ENCODE measurements around the gene PEAK3. TPM values are rescaled to one million over a fixed set of nuclear protein-coding genes. Genes with fewer than 3 reads are reported as not detected.
A peak's percentile ranks its signal among the peaks of the same experiment; 100 is the strongest.

The PEAK3 gene
- total and polyA plus RNA-seq, 2 donors (not counting 1 experiment from before 2014, with no cell fraction given), result not detected

- Histone ChIP-seq H3K4me3 (replicated peaks in 1 of 4; ENCODE audit: control extremely low read depth in 1 of 4, insufficient read depth in 1 of 4, low read depth in 3 of 4, low read length in 4 of 4) (no peak overlapping the region), H3K9me3 (ENCODE audit: control insufficient read depth, insufficient read depth, low read depth, low read length) (no peaks in the 10 kb centered on the region), H3K27me3 (ENCODE audit: control insufficient read depth, insufficient read depth, low read length) (no peaks in the 10 kb centered on the region), H3K9ac (ENCODE audit: insufficient read depth, low read length) (no peak overlapping the region), H3K4me1 (ENCODE audit: control insufficient read depth, extremely low read depth, insufficient read depth, low read length) (peaks cover 9% of the 10 kb centered on the region), H3K36me3 (ENCODE audit: control insufficient read depth, insufficient read depth, low read length) (peaks cover 20% of the 10 kb centered on the region), H3K27ac (ENCODE audit: insufficient read depth, low read length) (no peak overlapping the region), H3K79me2 (ENCODE audit: control insufficient read depth, insufficient read depth, low read length) (peaks cover 37% of the 10 kb centered on the region), H2AFZ (ENCODE audit: low read length) (no peak overlapping the region), H3K4me2 (ENCODE audit: extremely low read depth, insufficient read depth, low read length) (no peak overlapping the region), H4K20me1 (ENCODE audit: control insufficient read depth, extremely low read depth, insufficient read depth, low read length) (peaks cover 4% of the 10 kb centered on the region)
- TF ChIP-seq EZH2 (IDR thresholded peaks at IDR 0.05; ENCODE audit: low read length, missing control alignments) (no peak), CTCF (conservative IDR thresholded peaks at IDR 0.05 in 1 of 2, IDR thresholded peaks at IDR 0.05 in 1 of 2; ENCODE audit: low read depth in 1 of 2, low read length in 2 of 2) (no peak)
- no peak for DNase-seq (ENCODE audit: low read depth in 2 of 2)
These were observed 5.5 kb downstream of the PEAK3 start for GRCh38 chr19:2276429-2276986.

GRCh38 chr19:2275588-2276428 is 6.2 kb downstream of the PEAK3 start:
- no peak for DNase-seq (ENCODE audit: low read depth in 2 of 2)
- TF ChIP-seq CTCF (conservative IDR thresholded peaks at IDR 0.05 in 1 of 2, IDR thresholded peaks at IDR 0.05 in 1 of 2; ENCODE audit: low read depth in 1 of 2, low read length in 2 of 2) (no peak), EZH2 (IDR thresholded peaks at IDR 0.05; ENCODE audit: low read length, missing control alignments) (no peak)
- H3K4me1 ChIP-seq (ENCODE audit: control insufficient read depth, extremely low read depth, insufficient read depth, low read length), result peaks cover 9% of the 10 kb centered on the region
- peaks cover 20% of the 10 kb centered on the region for H3K36me3 ChIP-seq (ENCODE audit: control insufficient read depth, insufficient read depth, low read length)
- H4K20me1 ChIP-seq (ENCODE audit: control insufficient read depth, extremely low read depth, insufficient read depth, low read length), result peaks cover 4% of the 10 kb centered on the region
- H3K79me2 ChIP-seq (ENCODE audit: control insufficient read depth, insufficient read depth, low read length), result peaks cover 44% of the 10 kb centered on the region
- no peaks in the 10 kb centered on the region for H3K9me3 ChIP-seq (ENCODE audit: control insufficient read depth, insufficient read depth, low read depth, low read length)
- H3K4me3 ChIP-seq (replicated peaks in 1 of 4; ENCODE audit: control extremely low read depth in 1 of 4, insufficient read depth in 1 of 4, low read depth in 3 of 4, low read length in 4 of 4), result no peak overlapping the region
- no peak overlapping the region for H3K9ac ChIP-seq (ENCODE audit: insufficient read depth, low read length)
- no peaks in the 10 kb centered on the region for H3K27me3 ChIP-seq (ENCODE audit: control insufficient read depth, insufficient read depth, low read length)
- H2AFZ ChIP-seq (ENCODE audit: low read length), result no peak overlapping the region
- H3K27ac ChIP-seq (ENCODE audit: insufficient read depth, low read length), result no peak overlapping the region
- no peak overlapping the region for H3K4me2 ChIP-seq (ENCODE audit: extremely low read depth, insufficient read depth, low read length)

- peaks cover 50% of the 10 kb centered on the region for H3K79me2 ChIP-seq (ENCODE audit: control insufficient read depth, insufficient read depth, low read length)
- no peaks in the 10 kb centered on the region for H3K27me3 ChIP-seq (ENCODE audit: control insufficient read depth, insufficient read depth, low read length)
- H3K4me3 ChIP-seq (replicated peaks in 1 of 4; ENCODE audit: control extremely low read depth in 1 of 4, insufficient read depth in 1 of 4, low read depth in 3 of 4, low read length in 4 of 4), result no peak overlapping the region
- H3K36me3 ChIP-seq (ENCODE audit: control insufficient read depth, insufficient read depth, low read length), result peaks cover 20% of the 10 kb centered on the region
- no peak overlapping the region for H3K27ac ChIP-seq (ENCODE audit: insufficient read depth, low read length)
- no peak overlapping the region for H3K4me2 ChIP-seq (ENCODE audit: extremely low read depth, insufficient read depth, low read length)
- TF ChIP-seq EZH2 (IDR thresholded peaks at IDR 0.05; ENCODE audit: low read length, missing control alignments) (no peak), CTCF (conservative IDR thresholded peaks at IDR 0.05 in 1 of 2, IDR thresholded peaks at IDR 0.05 in 1 of 2; ENCODE audit: low read depth in 1 of 2, low read length in 2 of 2) (peak; percentile 48 to 64)
- peaks cover 9% of the 10 kb centered on the region for H3K4me1 ChIP-seq (ENCODE audit: control insufficient read depth, extremely low read depth, insufficient read depth, low read length)
- no peak overlapping the region for H3K9ac ChIP-seq (ENCODE audit: insufficient read depth, low read length)
- no peak overlapping the region for H2AFZ ChIP-seq (ENCODE audit: low read length)
- H4K20me1 ChIP-seq (ENCODE audit: control insufficient read depth, extremely low read depth, insufficient read depth, low read length), result peaks cover 4% of the 10 kb centered on the region
- H3K9me3 ChIP-seq (ENCODE audit: control insufficient read depth, insufficient read depth, low read depth, low read length), result no peaks in the 10 kb centered on the region
- peak; percentile 53 to 59 for DNase-seq (ENCODE audit: low read depth in 2 of 2)
These were observed 6.9 kb downstream of the PEAK3 start for GRCh38 chr19:2274931-2275535.
